ENCODE results near the gene CCDC68. TPM values are rescaled to one million over a fixed set of nuclear protein-coding genes. Genes with fewer than 3 reads are reported as not detected.

The CCDC68 gene, protein sequence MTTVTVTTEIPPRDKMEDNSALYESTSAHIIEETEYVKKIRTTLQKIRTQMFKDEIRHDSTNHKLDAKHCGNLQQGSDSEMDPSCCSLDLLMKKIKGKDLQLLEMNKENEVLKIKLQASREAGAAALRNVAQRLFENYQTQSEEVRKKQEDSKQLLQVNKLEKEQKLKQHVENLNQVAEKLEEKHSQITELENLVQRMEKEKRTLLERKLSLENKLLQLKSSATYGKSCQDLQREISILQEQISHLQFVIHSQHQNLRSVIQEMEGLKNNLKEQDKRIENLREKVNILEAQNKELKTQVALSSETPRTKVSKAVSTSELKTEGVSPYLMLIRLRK
- total RNA-seq = not detected

DNA sequence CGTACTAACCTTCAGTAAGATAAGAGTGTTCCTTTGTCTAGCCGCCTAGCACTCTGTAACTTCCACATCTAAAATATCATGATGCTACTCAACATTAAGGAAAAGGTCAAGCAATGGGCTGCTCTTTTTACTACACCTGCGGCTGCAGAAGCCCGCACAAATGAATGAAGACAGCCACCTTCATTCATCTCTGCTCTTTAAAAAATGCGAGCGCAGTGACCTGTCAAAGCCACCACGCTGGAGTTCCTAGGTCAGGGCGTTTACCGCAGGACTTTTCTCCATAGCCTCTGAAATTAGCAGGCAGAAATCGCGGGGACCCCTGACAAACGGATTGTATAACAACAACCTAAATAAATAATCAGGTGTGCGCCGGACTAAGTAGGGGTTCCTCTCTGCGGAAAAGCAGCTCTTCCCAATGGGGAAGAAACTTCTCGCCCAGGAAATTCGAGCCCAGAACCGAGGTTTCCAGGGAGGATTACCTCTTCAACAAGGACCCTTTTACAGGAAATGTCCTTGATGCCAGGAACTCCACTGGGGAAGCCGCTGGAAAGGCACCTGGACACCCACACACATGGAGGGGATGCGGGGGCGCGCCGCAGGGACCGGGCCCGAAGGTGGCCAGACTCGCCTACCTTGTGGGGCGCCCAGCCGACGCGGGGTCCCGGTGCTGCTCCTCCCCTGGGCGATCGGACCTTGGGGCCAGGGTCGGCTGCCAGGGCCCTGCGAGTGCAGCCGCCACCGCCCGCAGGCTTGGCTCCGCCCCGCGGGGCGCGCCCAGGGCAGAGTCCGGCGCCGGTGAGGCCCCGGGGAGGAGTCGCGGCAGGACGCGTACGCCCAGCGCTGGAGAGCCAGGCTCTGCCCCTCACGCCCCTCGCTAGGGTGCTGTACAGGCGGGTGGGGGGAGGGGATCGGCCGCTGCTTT lies at the start of gene CCDC68:
TSS of gene CCDC68 (minus strand) at position 758 of the 922 bp plus-strand sequence. CDS start 16,670 bp downstream, outside the sequence.
- peaks cover 64% of the 10 kb centered on the region for H3K27me3 Mint-ChIP-seq (ENCODE audit: low read depth)
- peak within 1 kb of the TSS; percentile 67 to 74 for H3K4me3 Mint-ChIP-seq
- no peaks in the 10 kb centered on the region for H3K36me3 Mint-ChIP-seq (ENCODE audit: insufficient read depth in 2 of 2)
- H3K27ac Mint-ChIP-seq = no peak within 1 kb of the TSS
- H3K9me3 Mint-ChIP-seq = no peaks in the 10 kb centered on the region
- peak; percentile 53 to 62 for ATAC-seq (replicated peaks in 1 of 2)
- peak; percentile 6 to 16 for DNase-seq
- peaks cover 6% of the 10 kb centered on the region for H3K4me1 Mint-ChIP-seq (ENCODE audit: low read depth)

DNA sequence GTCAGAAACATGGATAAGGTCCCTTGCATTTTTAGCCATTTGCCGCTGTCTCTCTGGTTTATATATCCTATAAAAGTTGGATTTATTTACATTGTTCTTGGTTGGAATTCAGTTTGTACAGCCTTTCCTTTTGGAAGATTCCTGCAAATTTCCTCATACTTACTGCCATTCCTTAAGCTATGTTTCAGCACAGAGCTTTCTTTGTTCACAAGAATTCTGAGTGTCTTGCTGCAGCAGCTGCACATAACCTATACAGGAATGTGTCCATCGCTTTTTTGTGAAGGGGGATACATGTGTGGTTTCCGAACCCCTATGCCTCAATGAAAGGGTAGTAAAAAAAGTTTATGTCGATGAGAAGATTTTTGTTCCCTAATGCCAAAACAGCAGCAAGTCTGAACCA lies 48.3 kb upstream of the CCDC68 start:
- Mint-ChIP-seq H3K4me1 (ENCODE audit: low read depth) (no peaks in the 10 kb centered on the region), H3K36me3 (ENCODE audit: insufficient read depth in 2 of 2) (no peaks in the 10 kb centered on the region), H3K4me3 (no peak overlapping the region), H3K27ac (no peak overlapping the region), H3K27me3 (ENCODE audit: low read depth) (peaks cover 5% of the 10 kb centered on the region), H3K9me3 (no peaks in the 10 kb centered on the region)
- ATAC-seq (replicated peaks in 1 of 2) = no peak
- DNase-seq = no peak

GRCh38 chr18:55003695-55004094 lies 44.4 kb upstream of the CCDC68 start:
- H3K9me3 Mint-ChIP-seq = no peaks in the 10 kb centered on the region
- H3K27ac Mint-ChIP-seq = no peak overlapping the region
- no peak for DNase-seq
- no peaks in the 10 kb centered on the region for H3K4me1 Mint-ChIP-seq (ENCODE audit: low read depth)
- no peak for ATAC-seq (replicated peaks in 1 of 2)
- H3K27me3 Mint-ChIP-seq (ENCODE audit: low read depth) = peaks cover 5% of the 10 kb centered on the region
- H3K36me3 Mint-ChIP-seq (ENCODE audit: insufficient read depth in 2 of 2) = no peaks in the 10 kb centered on the region
- H3K4me3 Mint-ChIP-seq = no peak overlapping the region

DNA sequence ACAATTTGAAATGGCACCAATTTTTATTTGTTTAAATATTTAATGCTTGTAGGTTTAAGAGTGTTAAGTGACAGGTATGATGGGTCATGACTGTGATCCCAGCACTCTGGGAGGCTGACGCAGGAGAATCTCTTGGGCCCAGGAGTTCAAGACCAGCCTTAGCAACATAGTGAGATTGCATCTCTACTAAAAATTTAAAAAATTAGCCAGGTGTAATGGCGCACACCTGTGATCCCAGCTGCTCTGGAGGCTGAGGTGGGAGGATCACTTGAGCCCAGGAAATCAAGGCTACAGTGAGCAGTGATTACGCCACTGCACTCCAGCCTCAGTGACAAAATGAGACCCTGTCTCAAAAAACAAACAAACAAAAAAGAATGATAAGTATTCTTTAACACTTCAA lies 43.0 kb upstream of the CCDC68 start:
- DNase-seq (no peak), ATAC-seq (replicated peaks in 1 of 2) (no peak)
- Mint-ChIP-seq H3K36me3 (ENCODE audit: insufficient read depth in 2 of 2) (no peaks in the 10 kb centered on the region), H3K4me1 (ENCODE audit: low read depth) (no peaks in the 10 kb centered on the region), H3K9me3 (no peaks in the 10 kb centered on the region), H3K4me3 (no peak overlapping the region), H3K27me3 (ENCODE audit: low read depth) (peaks cover 5% of the 10 kb centered on the region), H3K27ac (no peak overlapping the region)

- no peak for DNase-seq
- H3K27ac Mint-ChIP-seq = no peak overlapping the region
- H3K9me3 Mint-ChIP-seq = no peaks in the 10 kb centered on the region
- no peak for ATAC-seq (replicated peaks in 1 of 2)
- H3K27me3 Mint-ChIP-seq (ENCODE audit: low read depth) = peaks cover 5% of the 10 kb centered on the region
- no peaks in the 10 kb centered on the region for H3K4me1 Mint-ChIP-seq (ENCODE audit: low read depth)
- H3K4me3 Mint-ChIP-seq = no peak overlapping the region
- no peaks in the 10 kb centered on the region for H3K36me3 Mint-ChIP-seq (ENCODE audit: insufficient read depth in 2 of 2)
Measured at GRCh38 chr18:55001394-55002024, 42.2 kb upstream of the CCDC68 start.

- H3K9me3 Mint-ChIP-seq = no peaks in the 10 kb centered on the region
- DNase-seq (no peak), ATAC-seq (replicated peaks in 1 of 2) (no peak)
- H3K4me1 Mint-ChIP-seq (ENCODE audit: low read depth) = no peaks in the 10 kb centered on the region
- no peak overlapping the region for H3K27ac Mint-ChIP-seq
- peaks cover 5% of the 10 kb centered on the region for H3K27me3 Mint-ChIP-seq (ENCODE audit: low read depth)
- H3K4me3 Mint-ChIP-seq = no peak overlapping the region
- H3K36me3 Mint-ChIP-seq (ENCODE audit: insufficient read depth in 2 of 2) = no peaks in the 10 kb centered on the region
Measured at GRCh38 chr18:55000529-55000928, 41.3 kb upstream of the CCDC68 start.

GRCh38 chr18:54999016-54999415 lies 39.8 kb upstream of the CCDC68 start:
- Mint-ChIP-seq H3K27me3 (ENCODE audit: low read depth) (no peaks in the 10 kb centered on the region), H3K36me3 (ENCODE audit: insufficient read depth in 2 of 2) (no peaks in the 10 kb centered on the region), H3K4me3 (no peak overlapping the region), H3K27ac (no peak overlapping the region), H3K9me3 (no peaks in the 10 kb centered on the region), H3K4me1 (ENCODE audit: low read depth) (no peaks in the 10 kb centered on the region)
- no peak for ATAC-seq (replicated peaks in 1 of 2)
- DNase-seq = no peak

GRCh38 chr18:54995421-54996143 lies 36.3 kb upstream of the CCDC68 start:
- no peak for DNase-seq
- ATAC-seq (replicated peaks in 1 of 2) = no peak
- Mint-ChIP-seq H3K27me3 (ENCODE audit: low read depth) (peaks cover 7% of the 10 kb centered on the region), H3K9me3 (no peaks in the 10 kb centered on the region), H3K27ac (no peak overlapping the region), H3K36me3 (ENCODE audit: insufficient read depth in 2 of 2) (no peaks in the 10 kb centered on the region), H3K4me1 (ENCODE audit: low read depth) (no peaks in the 10 kb centered on the region), H3K4me3 (no peak overlapping the region)

DNA sequence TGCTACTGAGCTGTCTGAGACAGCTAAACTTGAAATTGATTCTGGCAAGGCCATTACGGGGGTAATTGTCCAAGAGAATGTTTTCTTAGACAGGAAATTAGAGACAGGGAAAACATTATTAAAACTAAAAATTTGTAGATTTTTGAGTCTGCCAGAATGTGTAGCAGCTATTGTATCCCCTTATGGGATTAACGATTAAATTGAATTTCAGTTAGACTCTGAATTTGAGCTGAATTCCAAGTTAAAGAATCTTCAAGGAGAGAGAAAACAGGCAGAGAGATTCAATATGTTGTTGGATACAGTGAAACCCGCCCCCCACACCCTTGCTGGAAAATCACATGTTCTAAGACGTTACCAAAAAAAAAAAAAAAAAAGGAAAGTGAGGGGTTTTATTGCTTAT lies 32.7 kb upstream of the CCDC68 start:
- Mint-ChIP-seq H3K27ac (no peak overlapping the region), H3K36me3 (ENCODE audit: insufficient read depth in 2 of 2) (no peaks in the 10 kb centered on the region), H3K9me3 (no peaks in the 10 kb centered on the region), H3K27me3 (ENCODE audit: low read depth) (peaks cover 7% of the 10 kb centered on the region), H3K4me3 (no peak overlapping the region), H3K4me1 (ENCODE audit: low read depth) (no peaks in the 10 kb centered on the region)
- no peak for ATAC-seq (replicated peaks in 1 of 2)
- DNase-seq = no peak

GRCh38 chr18:54984908-54985307 lies 25.6 kb upstream of the CCDC68 start:
- H3K9me3 Mint-ChIP-seq = no peaks in the 10 kb centered on the region

DNA sequence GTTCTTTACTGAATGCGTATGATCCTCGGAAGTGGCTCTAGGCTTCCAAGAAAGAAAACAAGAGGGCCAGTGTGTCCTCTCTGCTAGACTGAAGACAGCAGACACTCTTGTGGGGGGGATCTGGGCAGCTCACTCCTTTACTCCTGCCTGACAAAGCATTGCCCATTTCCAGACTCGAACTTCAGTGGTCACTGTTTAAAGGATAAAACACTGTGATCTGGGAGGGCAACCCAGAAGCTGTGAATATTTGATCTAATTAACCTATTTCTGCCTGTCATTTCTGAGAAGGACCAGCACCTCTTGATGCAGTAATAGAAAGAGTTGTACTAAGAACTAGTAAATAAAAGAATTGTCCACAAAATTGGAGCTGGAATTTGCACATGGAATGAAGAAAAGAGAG lies 24.5 kb upstream of the CCDC68 start:
- no peak overlapping the region for H3K27ac Mint-ChIP-seq
- no peak for ATAC-seq (replicated peaks in 1 of 2)
- no peaks in the 10 kb centered on the region for H3K4me1 Mint-ChIP-seq (ENCODE audit: low read depth)
- H3K4me3 Mint-ChIP-seq = no peak overlapping the region
- DNase-seq = no peak
- H3K36me3 Mint-ChIP-seq (ENCODE audit: insufficient read depth in 2 of 2) = no peaks in the 10 kb centered on the region
- H3K9me3 Mint-ChIP-seq = no peaks in the 10 kb centered on the region
- H3K27me3 Mint-ChIP-seq (ENCODE audit: low read depth) = no peaks in the 10 kb centered on the region

More at GRCh38 chr18:54984908-54985307, 25.6 kb upstream of the CCDC68 start:
- H3K4me1 Mint-ChIP-seq (ENCODE audit: low read depth) = no peaks in the 10 kb centered on the region
- no peak overlapping the region for H3K27ac Mint-ChIP-seq
- H3K4me3 Mint-ChIP-seq = no peak overlapping the region
- no peak for DNase-seq
- H3K36me3 Mint-ChIP-seq (ENCODE audit: insufficient read depth in 2 of 2) = no peaks in the 10 kb centered on the region
- no peak for ATAC-seq (replicated peaks in 1 of 2)
- no peaks in the 10 kb centered on the region for H3K27me3 Mint-ChIP-seq (ENCODE audit: low read depth)

GRCh38 chr18:54983041-54983686 lies 23.9 kb upstream of the CCDC68 start:
- no peaks in the 10 kb centered on the region for H3K36me3 Mint-ChIP-seq (ENCODE audit: insufficient read depth in 2 of 2)
- H3K9me3 Mint-ChIP-seq = no peaks in the 10 kb centered on the region
- ATAC-seq (replicated peaks in 1 of 2) (peak; percentile 48 to 57), DNase-seq (no peak)
- H3K4me3 Mint-ChIP-seq = no peak overlapping the region
- H3K4me1 Mint-ChIP-seq (ENCODE audit: low read depth) = no peaks in the 10 kb centered on the region
- H3K27me3 Mint-ChIP-seq (ENCODE audit: low read depth) = no peaks in the 10 kb centered on the region
- H3K27ac Mint-ChIP-seq = no peak overlapping the region
